ENCODE measurements around the gene HRNR.
"Not testable (repeated sequence)": the region's sequence is repeated elsewhere in the genome, so short reads cannot be mapped to it uniquely, and the experiment has no call there.

HRNR gene

GRCh38 chr1:152220166-152221163, 3.5 kb downstream of the HRNR start:
- Histone ChIP-seq H3K4me2 (no peak overlapping the region), H3K9me3 (peaks cover 17% of the 10 kb centered on the region), H3K27ac (no peak overlapping the region), H3K27me3 (no peaks in the 10 kb centered on the region), H3K36me3 (no peaks in the 10 kb centered on the region), H3K4me1 (no peaks in the 10 kb centered on the region), H4K20me1 (no peaks in the 10 kb centered on the region), H3K4me3 (no peak overlapping the region), H3K9ac (no peak overlapping the region)
- TF ChIP-seq Cebpa-rat (IDR thresholded peaks at IDR 0.05), result no peak

- peaks cover 25% of the 10 kb centered on the region for H3K9me3 ChIP-seq
- not testable (repeated sequence) for H3K4me1 ChIP-seq, H3K27me3 ChIP-seq, H3K36me3 ChIP-seq, H3K4me2 ChIP-seq, H3K27ac ChIP-seq, H3K4me3 ChIP-seq, H3K9ac ChIP-seq, H4K20me1 ChIP-seq
Observed at GRCh38 chr1:152219438-152219837, 4.6 kb downstream of the HRNR start.

GRCh38 chr1:152218762-152219436, 5.1 kb downstream of the HRNR start:
- H3K9me3 ChIP-seq, result peaks cover 25% of the 10 kb centered on the region
- H3K27ac ChIP-seq, result no peak overlapping the region
- no peak overlapping the region for H3K9ac ChIP-seq
- H3K4me1 ChIP-seq, result no peaks in the 10 kb centered on the region
- no peak overlapping the region for H3K4me3 ChIP-seq
- H3K27me3 ChIP-seq, result no peaks in the 10 kb centered on the region
- H3K4me2 ChIP-seq, result no peak overlapping the region
- no peak for TF ChIP-seq Cebpa-rat (IDR thresholded peaks at IDR 0.05)
- H3K36me3 ChIP-seq, result no peaks in the 10 kb centered on the region
- H4K20me1 ChIP-seq, result no peaks in the 10 kb centered on the region

GRCh38 chr1:152215604-152216003, 8.4 kb downstream of the HRNR start:
- H3K4me1 ChIP-seq, H3K4me3 ChIP-seq, H3K27me3 ChIP-seq, H3K36me3 ChIP-seq, H3K9ac ChIP-seq, H3K4me2 ChIP-seq, H4K20me1 ChIP-seq, H3K27ac ChIP-seq: not testable (repeated sequence)
- peaks cover 25% of the 10 kb centered on the region for H3K9me3 ChIP-seq

GRCh38 chr1:152214911-152215310, 9.1 kb downstream of the HRNR start:
- H3K4me2 ChIP-seq, H3K4me3 ChIP-seq, H3K36me3 ChIP-seq, H3K9ac ChIP-seq, H4K20me1 ChIP-seq, H3K4me1 ChIP-seq, H3K27ac ChIP-seq, H3K27me3 ChIP-seq: not testable (repeated sequence)
- H3K9me3 ChIP-seq, result peaks cover 25% of the 10 kb centered on the region

GRCh38 chr1:152198982-152199381, 25.0 kb downstream of the HRNR start:
- H4K20me1 ChIP-seq, result no peaks in the 10 kb centered on the region
- H3K4me3 ChIP-seq, result no peak overlapping the region
- H3K36me3 ChIP-seq, result no peaks in the 10 kb centered on the region
- no peak overlapping the region for H3K27ac ChIP-seq
- no peak for TF ChIP-seq Cebpa-rat (IDR thresholded peaks at IDR 0.05)
- H3K4me1 ChIP-seq, result no peaks in the 10 kb centered on the region
- no peak overlapping the region for H3K9ac ChIP-seq
- no peaks in the 10 kb centered on the region for H3K27me3 ChIP-seq
- no peaks in the 10 kb centered on the region; the same call in 1 of the 2 replicates for H3K9me3 ChIP-seq
- no peak overlapping the region for H3K4me2 ChIP-seq

GRCh38 chr1:152197361-152197941, 26.5 kb downstream of the HRNR start:
- H3K9ac ChIP-seq, result no peak overlapping the region
- H3K27ac ChIP-seq, result no peak overlapping the region
- H3K9me3 ChIP-seq, result no peaks in the 10 kb centered on the region; the same call in 1 of the 2 replicates
- TF ChIP-seq Cebpa-rat (IDR thresholded peaks at IDR 0.05), result no peak
- H3K4me2 ChIP-seq, result no peak overlapping the region
- no peaks in the 10 kb centered on the region for H3K4me1 ChIP-seq
- no peaks in the 10 kb centered on the region for H3K27me3 ChIP-seq
- no peaks in the 10 kb centered on the region for H4K20me1 ChIP-seq
- no peaks in the 10 kb centered on the region for H3K36me3 ChIP-seq
- no peak overlapping the region for H3K4me3 ChIP-seq

- H4K20me1 ChIP-seq, result no peaks in the 10 kb centered on the region
- H3K4me3 ChIP-seq, result no peak overlapping the region
- no peak for TF ChIP-seq Cebpa-rat (IDR thresholded peaks at IDR 0.05)
- H3K9ac ChIP-seq, result no peak overlapping the region
- peaks cover 11% of the 10 kb centered on the region; the same call in 1 of the 2 replicates for H3K27me3 ChIP-seq
- no peak overlapping the region for H3K27ac ChIP-seq
- no peaks in the 10 kb centered on the region for H3K36me3 ChIP-seq
- H3K4me2 ChIP-seq, result no peak overlapping the region
- H3K4me1 ChIP-seq, result peaks cover 9% of the 10 kb centered on the region; the same call in 1 of the 2 replicates
- no peaks in the 10 kb centered on the region; the same call in 1 of the 2 replicates for H3K9me3 ChIP-seq
Observed at GRCh38 chr1:152191711-152192110, 32.3 kb downstream of the HRNR start.

GRCh38 chr1:152191260-152191659, 32.7 kb downstream of the HRNR start:
- peaks cover 11% of the 10 kb centered on the region; the same call in 1 of the 2 replicates for H3K27me3 ChIP-seq
- no peak for TF ChIP-seq Cebpa-rat (IDR thresholded peaks at IDR 0.05)

GRCh38 chr1:152190589-152190988, 33.4 kb downstream of the HRNR start:
- Histone ChIP-seq H3K4me1 (peaks cover 9% of the 10 kb centered on the region; the same call in 1 of the 2 replicates), H3K9ac (no peak overlapping the region), H3K4me2 (no peak overlapping the region), H3K27me3 (peaks cover 11% of the 10 kb centered on the region; the same call in 1 of the 2 replicates), H3K4me3 (no peak overlapping the region), H3K36me3 (no peaks in the 10 kb centered on the region), H3K9me3 (no peaks in the 10 kb centered on the region; the same call in 1 of the 2 replicates), H4K20me1 (no peaks in the 10 kb centered on the region), H3K27ac (no peak overlapping the region)
- no peak for TF ChIP-seq Cebpa-rat (IDR thresholded peaks at IDR 0.05)

More at GRCh38 chr1:152191260-152191659, 32.7 kb downstream of the HRNR start:
- Histone ChIP-seq H3K4me3 (no peak overlapping the region), H3K27ac (no peak overlapping the region), H3K36me3 (no peaks in the 10 kb centered on the region), H3K9me3 (no peaks in the 10 kb centered on the region; the same call in 1 of the 2 replicates), H3K4me1 (peaks cover 9% of the 10 kb centered on the region; the same call in 1 of the 2 replicates), H3K4me2 (no peak overlapping the region), H4K20me1 (no peaks in the 10 kb centered on the region), H3K9ac (no peak overlapping the region)

All from BLaER1 (cell line).